ENCODE data around the gene CFAP46.

GRCh38 chr10:132875435-132875834, 66.9 kb downstream of the CFAP46 start:
- TF ChIP-seq POLR2AphosphoS5 (IDR thresholded peaks at IDR 0.05) = no peak
- no peak for TF ChIP-seq POLR2A (IDR thresholded peaks at IDR 0.05)

All from spleen (tissue), 3 donors.